ENCODE measurements around the gene HAAO.

DNA sequence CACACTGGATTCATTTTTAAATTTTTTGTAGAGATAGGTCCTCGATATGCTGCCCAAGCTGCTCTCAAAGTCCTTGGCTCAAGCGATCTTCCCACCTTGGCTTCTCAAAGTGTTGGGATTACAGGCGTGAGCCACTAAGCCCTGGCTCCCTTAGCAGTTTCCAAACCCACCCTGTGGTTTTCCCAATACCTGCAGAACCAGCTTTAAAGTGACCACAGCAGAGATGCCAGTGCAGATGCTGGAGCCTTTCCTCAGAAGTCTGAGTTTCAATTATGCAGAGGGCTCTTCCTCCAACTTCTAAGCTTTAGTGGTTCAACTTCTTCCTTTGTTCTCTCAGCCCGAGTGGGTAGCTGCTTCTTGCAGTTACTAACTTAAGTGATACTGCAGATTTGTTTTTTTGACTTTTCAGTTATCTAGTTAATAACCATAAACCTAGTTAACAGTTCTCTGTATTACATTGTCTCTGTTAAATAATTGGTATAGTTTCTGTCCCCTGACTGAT is 8.1 kb upstream of the HAAO start:
- TF ChIP-seq POLR2A (IDR thresholded peaks at IDR 0.05; ENCODE audit: low read depth, low read length): no peak
- TF ChIP-seq POLR2AphosphoS5 (IDR thresholded peaks at IDR 0.05; ENCODE audit: low read depth, low read length): no peak

All from GM12892 (cell line).